Dermis blood vessel endothelial cell (primary cell): Measurements from ENCODE around the gene ELOVL6. TPM values are rescaled to one million over a fixed set of nuclear protein-coding genes. Genes with fewer than 3 reads are reported as not detected.
"Not testable (repeated sequence)": the region's sequence is repeated elsewhere in the genome, so short reads cannot be mapped to it uniquely, and the experiment has no call there.

Source experiments
- DNase-seq: peaks from one replicate; pipeline ENCODE4 v3.0.0; 2010
- total RNA-seq: library from RNA; depleted of rRNA; stranded (reverse); fragments of >200 nt; gene quantifications from 2 replicates; pipeline ENCODE4 v1.2.3, GENCODE V29; 2014

ELOVL6 gene
- 1.9 and 13.3 TPM in 2 replicates for total RNA-seq

GRCh38 chr4:110198435-110199416, at the start of gene ELOVL6:
TSS of gene ELOVL6 (minus strand) at chr4:110198615. CDS start at chr4:110198335, 280 bp downstream.
- peak; percentile 54 for DNase-seq

GRCh38 chr4:110248100-110248499, 49.7 kb upstream of the ELOVL6 start:
- no peak for DNase-seq

GRCh38 chr4:110247591-110247990, 49.2 kb upstream of the ELOVL6 start:
- DNase-seq, result no peak

- no peak for DNase-seq
Measured at GRCh38 chr4:110245577-110245976, 47.2 kb upstream of the ELOVL6 start.

GRCh38 chr4:110236324-110236723, 37.9 kb upstream of the ELOVL6 start:
- no peak for DNase-seq

GRCh38 chr4:110233581-110233980, 35.2 kb upstream of the ELOVL6 start:
- not testable (repeated sequence) for DNase-seq

GRCh38 chr4:110231869-110232268, 33.5 kb upstream of the ELOVL6 start:
- no peak for DNase-seq

- no peak for DNase-seq
Measured at GRCh38 chr4:110229266-110229665, 30.9 kb upstream of the ELOVL6 start.

- DNase-seq, result no peak
Measured at GRCh38 chr4:110224812-110225211, 26.4 kb upstream of the ELOVL6 start.

- DNase-seq, result no peak
Measured at GRCh38 chr4:110224142-110224541, 25.7 kb upstream of the ELOVL6 start.

- DNase-seq, result not testable (repeated sequence)
Measured at GRCh38 chr4:110218935-110219334, 20.5 kb upstream of the ELOVL6 start.

GRCh38 chr4:110217181-110217580, 18.8 kb upstream of the ELOVL6 start:
- DNase-seq, result not testable (repeated sequence)

- DNase-seq, result no peak
Measured at GRCh38 chr4:110216129-110216528, 17.7 kb upstream of the ELOVL6 start.

- DNase-seq, result no peak
Measured at GRCh38 chr4:110211770-110212061, 13.3 kb upstream of the ELOVL6 start.

GRCh38 chr4:110211007-110211769, 12.8 kb upstream of the ELOVL6 start:
- DNase-seq, result peak; percentile 66

- DNase-seq, result no peak
Measured at GRCh38 chr4:110208419-110208818, 10.0 kb upstream of the ELOVL6 start.

GRCh38 chr4:110207233-110207632, 8.8 kb upstream of the ELOVL6 start:
- no peak for DNase-seq

GRCh38 chr4:110202024-110202423, 3.6 kb upstream of the ELOVL6 start:
- no peak for DNase-seq

GRCh38 chr4:110201502-110201901, 3.1 kb upstream of the ELOVL6 start:
- no peak for DNase-seq

GRCh38 chr4:110200689-110201088, 2.3 kb upstream of the ELOVL6 start:
- no peak for DNase-seq

- peak; percentile 40 for DNase-seq
Measured at GRCh38 chr4:110198049-110198434, 373 bp downstream of the ELOVL6 start.

GRCh38 chr4:110197529-110198042, 829 bp downstream of the ELOVL6 start:
- DNase-seq, result no peak

GRCh38 chr4:110196871-110197528, 1.4 kb downstream of the ELOVL6 start:
- peak; percentile 54 for DNase-seq
